GM12892 (cell line): ENCODE results near the gene RASSF4.

Source experiments
- DNase-seq: peaks from one replicate; pipeline ENCODE4 v3.0.0; 2011; ENCODE audit not compliant: insufficient read length
- FAIRE-seq: peaks from 2 replicates; lab custom pipeline; 2011; peaks lifted over from hg19 to GRCh38; lab: Jason Lieb, UNC
- POLR2A ChIP-seq: IDR thresholded peaks from 2 replicates; pipeline ENCODE4 v1.6.1; 2011; ENCODE audit warnings: low read depth, low read length, control low read depth
- POLR2AphosphoS5 ChIP-seq: IDR thresholded peaks from 2 replicates; pipeline ENCODE4 v1.6.1; 2011; ENCODE audit warnings: low read depth, low read length, control low read depth
- TAF1 ChIP-seq: IDR thresholded peaks from 2 replicates; pipeline ENCODE4 v1.6.1; 2011; ENCODE audit warnings: low read depth, mild to moderate bottlenecking, control low read depth, low read length, borderline replicate concordance

The RASSF4 gene

GRCh38 chr10:44989597-44990301 lies 30.1 kb downstream of the RASSF4 start:
- DNase-seq, result no peak
- FAIRE-seq, result no peak

GRCh38 chr10:44990302-44990655 lies 30.7 kb downstream of the RASSF4 start:
- no peak for DNase-seq
- FAIRE-seq, result no peak
- TF ChIP-seq POLR2A (no peak), POLR2AphosphoS5 (no peak), TAF1 (no peak)

More at GRCh38 chr10:44989597-44990301, 30.1 kb downstream of the RASSF4 start:
- no peak for TF ChIP-seq POLR2AphosphoS5

DNA sequence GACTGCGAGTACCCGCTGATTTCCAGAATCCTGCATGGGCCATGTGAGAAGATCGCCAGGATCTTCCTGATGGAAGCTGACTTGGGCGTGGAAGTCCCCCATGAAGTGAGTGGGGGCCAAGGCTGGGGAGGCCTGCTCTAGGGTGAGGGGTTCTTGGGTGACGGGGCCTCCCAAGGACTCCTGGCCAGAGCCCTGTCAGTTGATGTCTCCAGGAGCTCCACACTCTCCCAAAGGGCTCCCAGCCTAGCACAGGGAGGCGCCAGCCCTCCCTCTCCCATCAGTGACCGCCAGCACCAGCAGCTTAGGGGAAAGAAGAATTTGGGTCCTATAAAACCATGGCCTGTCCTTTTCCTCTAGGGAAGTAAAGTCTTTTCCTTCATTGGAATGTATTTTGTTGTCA lies 31.4 kb downstream of the RASSF4 start:
- no peak for FAIRE-seq
- TF ChIP-seq POLR2A (no peak), TAF1 (no peak), POLR2AphosphoS5 (no peak)

GRCh38 chr10:44991571-44991970 lies 32.0 kb downstream of the RASSF4 start:
- no peak for DNase-seq
- TF ChIP-seq POLR2AphosphoS5, result no peak
- no peak for TF ChIP-seq POLR2A
- TF ChIP-seq TAF1, result no peak
- FAIRE-seq, result no peak

More for the DNA sequence above, 31.4 kb downstream of the RASSF4 start:
- DNase-seq, result no peak

GRCh38 chr10:44992070-44992731 lies 32.6 kb downstream of the RASSF4 start:
- DNase-seq (no peak), FAIRE-seq (no peak)
- no peak for TF ChIP-seq POLR2A
- no peak for TF ChIP-seq TAF1
- no peak for TF ChIP-seq POLR2AphosphoS5

DNA sequence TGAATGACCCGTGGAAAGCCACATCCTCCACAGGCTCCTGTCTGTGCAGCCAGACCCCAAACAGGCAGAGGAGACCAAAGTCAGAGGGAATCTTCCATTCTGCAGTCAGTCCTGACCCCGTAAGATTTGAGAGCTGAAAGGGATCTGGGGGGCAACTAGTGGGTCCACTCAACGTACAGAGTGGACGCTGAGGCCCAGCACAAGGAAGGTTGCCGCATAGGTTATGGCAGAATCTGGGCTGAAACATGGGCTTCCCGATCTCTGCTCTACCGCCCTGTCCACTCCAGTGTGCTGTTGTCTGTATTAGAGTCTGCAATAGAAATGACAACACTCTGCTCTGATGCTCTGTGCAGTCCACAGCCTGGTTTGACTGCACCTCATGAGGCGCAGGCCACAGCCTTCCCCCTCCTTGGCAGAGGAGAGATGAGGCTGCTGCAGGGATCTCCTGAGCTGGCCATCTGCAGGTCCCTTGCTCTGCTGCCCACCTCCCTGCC lies 33.2 kb downstream of the RASSF4 start:
- TF ChIP-seq POLR2AphosphoS5 (no peak), TAF1 (no peak), POLR2A (no peak)
- DNase-seq, result no peak
- FAIRE-seq, result no peak

DNA sequence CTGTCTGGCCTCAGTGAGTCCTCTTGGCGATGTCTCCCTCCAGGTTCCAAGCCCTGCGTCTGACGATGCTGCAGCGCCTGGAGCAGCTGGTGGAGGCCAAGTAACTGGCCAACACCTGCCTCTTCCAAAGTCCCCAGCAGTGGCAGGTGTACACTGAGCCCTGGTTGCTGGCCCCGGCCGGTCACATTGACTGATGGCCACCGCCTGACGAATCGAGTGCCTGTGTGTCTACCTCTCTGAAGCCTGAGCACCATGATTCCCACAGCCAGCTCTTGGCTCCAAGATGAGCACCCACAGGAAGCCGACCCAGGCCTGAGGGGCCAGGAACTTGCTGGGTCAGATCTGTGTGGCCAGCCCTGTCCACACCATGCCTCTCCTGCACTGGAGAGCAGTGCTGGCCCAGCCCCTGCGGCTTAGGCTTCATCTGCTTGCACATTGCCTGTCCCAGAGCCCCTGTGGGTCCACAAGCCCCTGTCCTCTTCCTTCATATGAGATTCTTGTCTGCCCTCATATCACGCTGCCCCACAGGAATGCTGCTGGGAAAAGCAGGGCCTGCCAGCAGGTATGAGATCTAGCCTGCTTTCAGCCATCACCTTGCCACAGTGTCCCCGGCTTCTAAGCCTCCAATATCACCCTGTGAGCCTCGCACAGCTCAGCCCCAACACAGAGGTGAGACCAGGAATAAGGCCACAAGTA lies 33.8 kb downstream of the RASSF4 start:
- TF ChIP-seq POLR2A (no peak), POLR2AphosphoS5 (no peak), TAF1 (no peak)
- no peak for DNase-seq
- no peak for FAIRE-seq

DNA sequence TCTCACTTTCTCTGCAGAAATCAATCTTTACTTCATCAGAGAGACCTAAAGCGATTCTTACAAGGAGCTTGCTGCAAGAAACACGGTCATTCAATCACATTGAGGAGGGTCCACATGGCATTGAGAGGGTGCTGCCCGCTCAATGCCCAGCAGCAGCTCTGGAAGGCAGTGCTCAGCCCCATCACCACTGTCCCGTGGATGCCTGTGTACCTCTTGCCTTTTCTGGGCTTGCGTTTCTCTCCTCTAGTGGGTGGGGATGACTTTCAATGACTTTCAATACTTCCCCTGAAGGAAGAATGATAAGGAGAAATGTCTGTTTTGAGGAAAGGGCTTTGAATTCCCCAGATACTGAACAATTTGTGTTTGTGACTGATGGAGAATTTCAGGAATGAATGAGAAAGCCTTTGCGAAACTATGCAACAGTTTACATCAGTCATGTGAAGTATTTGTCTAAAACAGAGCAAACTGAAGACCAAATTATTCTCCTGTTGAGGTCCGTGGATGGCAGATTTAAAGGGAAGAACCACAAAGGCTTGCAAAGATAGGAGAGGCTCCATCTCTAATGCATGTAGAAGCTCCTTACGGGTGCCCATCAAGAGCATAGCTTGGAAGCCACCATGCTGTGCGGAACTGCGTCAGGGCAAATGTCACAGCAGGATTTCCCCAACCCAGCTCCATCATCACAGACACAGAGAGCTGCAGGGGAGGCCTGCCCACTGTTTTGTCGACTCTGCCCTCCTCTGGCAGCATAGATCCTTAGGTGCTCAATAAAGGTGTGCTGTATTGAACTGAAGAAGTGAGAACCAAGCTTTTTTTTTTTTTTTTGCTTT lies 34.5 kb downstream of the RASSF4 start:
- no peak for TF ChIP-seq POLR2A
- no peak for TF ChIP-seq POLR2AphosphoS5
- no peak for TF ChIP-seq TAF1
- FAIRE-seq (no peak), DNase-seq (no peak)

- no peak for TF ChIP-seq TAF1
- TF ChIP-seq POLR2AphosphoS5, result no peak
- TF ChIP-seq POLR2A, result no peak
- no peak for FAIRE-seq
- DNase-seq, result no peak
Measured at GRCh38 chr10:44994752-44995530, 35.3 kb downstream of the RASSF4 start.

DNA sequence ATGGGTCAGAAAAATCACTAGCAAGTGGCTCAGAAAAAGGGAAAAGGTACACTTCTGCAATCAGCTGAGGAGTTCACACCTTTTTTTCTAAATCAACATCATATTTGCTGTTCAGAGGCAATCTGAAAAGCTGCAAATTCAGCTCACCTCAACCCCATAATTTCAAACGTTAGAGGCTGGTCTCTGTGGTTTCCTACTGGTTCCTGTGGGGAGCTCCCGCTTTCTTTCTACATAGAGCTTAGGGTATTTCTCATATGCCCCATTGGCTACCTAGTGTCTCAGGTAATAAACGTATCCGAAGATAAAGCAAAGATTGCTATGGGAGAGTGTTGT lies 35.9 kb downstream of the RASSF4 start:
- TF ChIP-seq TAF1 (no peak), POLR2AphosphoS5 (no peak), POLR2A (no peak)
- FAIRE-seq, result no peak

More for the DNA sequence above, 35.9 kb downstream of the RASSF4 start:
- no peak for DNase-seq
